SU-DHL-6 (cell line): ENCODE measurements around the gene PBX1.
A peak's percentile ranks its signal among the peaks of the same experiment; 100 is the strongest.

Experiments
- H2AFZ ChIP-seq: fragments of 200-600 bp; sonication (generic); 2 replicates; pipeline ENCODE4 v1.6.1; 2014; ENCODE audit warnings: low read depth, mild to moderate bottlenecking, moderate library complexity, mixed read lengths, antibody characterized with exemption, low read length; ENCODE audit not compliant: severe bottlenecking
- H3F3A ChIP-seq: fragments of 200-600 bp; shearing (Covaris generic); 2 replicates; pipeline ENCODE4 v1.6.0; 2016; ENCODE audit warnings: antibody characterized with exemption, mild to moderate bottlenecking; ENCODE audit not compliant: insufficient read depth
- H3K27ac ChIP-seq: fragments of 200-600 bp; sonication (generic); 2 replicates; pipeline ENCODE4 v1.5.1; 2016; ENCODE audit warnings: low read depth, mild to moderate bottlenecking, low read length, moderate library complexity, mixed read lengths
- H3K27me3 ChIP-seq: fragments of 200-600 bp; sonication (generic), shearing (Covaris generic); 2 replicates; pipeline ENCODE4 v1.6.0; 2014; ENCODE audit warnings: mild to moderate bottlenecking, low read length
- H3K36me3 ChIP-seq: fragments of 200-600 bp; sonication (generic); 2 replicates; pipeline ENCODE4 v1.6.1; 2014; ENCODE audit warnings: mild to moderate bottlenecking, low read length, mixed read lengths
- H3K4me2 ChIP-seq: fragments of 300-600, 200-600 bp; shearing (Covaris generic), sonication (generic); 2 replicates; pipeline ENCODE4 v1.6.0; 2014; ENCODE audit warnings: low read length, low read depth, mild to moderate bottlenecking; ENCODE audit not compliant: poor library complexity, severe bottlenecking
- H3K4me3 ChIP-seq: fragments of 200-600 bp; sonication (generic); 2 replicates; pipeline ENCODE4 v1.5.1; 2014; ENCODE audit warnings: antibody characterized with exemption, low read length, mild to moderate bottlenecking, mixed read lengths; ENCODE audit not compliant: insufficient read depth, poor library complexity, severe bottlenecking
- H3K79me2 ChIP-seq: fragments of 200-600 bp; sonication (generic); 2 replicates; pipeline ENCODE4 v1.6.1; 2014; ENCODE audit warnings: mild to moderate bottlenecking, low read length, moderate library complexity; ENCODE audit not compliant: insufficient read depth
- H3K9ac ChIP-seq: fragments of 200-600 bp; sonication (generic); 2 replicates; pipeline ENCODE4 v1.7.0; 2014; ENCODE audit warnings: mild to moderate bottlenecking, low read length
- H3K9me2 ChIP-seq: fragments of 200-600 bp; sonication (generic); replicated peaks from 2 replicates; pipeline ENCODE4 v1.6.1; 2014; ENCODE audit warnings: low read length; ENCODE audit not compliant: insufficient read depth
- H3K9me3 ChIP-seq: fragments of 200-600 bp; sonication (generic); 2 replicates; pipeline ENCODE4 v1.6.1; 2014; ENCODE audit warnings: low read length, mixed read lengths; ENCODE audit not compliant: insufficient read depth
- H4K20me1 ChIP-seq: fragments of 200-600 bp; sonication (generic); 2 replicates; pipeline ENCODE4 v1.6.1; 2014; ENCODE audit warnings: low read depth, mild to moderate bottlenecking, antibody characterized with exemption, low read length, moderate library complexity, mixed read lengths
- CTCF ChIP-seq: fragments of 200-600 bp; sonication (generic); IDR thresholded peaks from one replicate; pipeline ENCODE4 v1.5.1; 2017; ENCODE audit warnings: antibody characterized with exemption, mild to moderate bottlenecking, low read length, moderate library complexity; ENCODE audit not compliant: insufficient read depth, poor library complexity, severe bottlenecking
- EZH2phosphoT487 ChIP-seq: fragments of 200-600 bp; sonication (generic), shearing (Covaris generic); conservative IDR thresholded peaks from 2 replicates; pipeline ENCODE4 v1.6.1; 2018; ENCODE audit warnings: mild to moderate bottlenecking, antibody characterized with exemption, low read length, moderate library complexity, mixed read lengths

PBX1 gene

GRCh38 chr1:164560121-164560541 lies 1.1 kb downstream of the PBX1 start:
- Histone ChIP-seq H3K9me2 (no peaks in the 10 kb centered on the region), H3F3A (no peaks in the 10 kb centered on the region), H2AFZ (no peak overlapping the region), H3K4me3 (no peak overlapping the region), H3K79me2 (no peaks in the 10 kb centered on the region), H3K36me3 (no peaks in the 10 kb centered on the region), H3K4me2 (peak overlapping the region; percentile 90), H3K27me3 (no peaks in the 10 kb centered on the region), H4K20me1 (no peaks in the 10 kb centered on the region), H3K9me3 (no peaks in the 10 kb centered on the region), H3K9ac (no peak overlapping the region), H3K27ac (no peak overlapping the region)
- TF ChIP-seq EZH2phosphoT487 = no peak
- no peak for TF ChIP-seq CTCF

- Histone ChIP-seq H3K9ac (no peak overlapping the region), H4K20me1 (no peaks in the 10 kb centered on the region), H3K27ac (no peak overlapping the region), H3K4me3 (no peak overlapping the region), H3K79me2 (no peaks in the 10 kb centered on the region), H3F3A (no peaks in the 10 kb centered on the region), H3K36me3 (no peaks in the 10 kb centered on the region), H3K4me2 (no peak overlapping the region), H3K9me3 (no peaks in the 10 kb centered on the region), H2AFZ (no peak overlapping the region), H3K9me2 (no peaks in the 10 kb centered on the region), H3K27me3 (no peaks in the 10 kb centered on the region)
- TF ChIP-seq EZH2phosphoT487 = no peak
- TF ChIP-seq CTCF = no peak
Observed at GRCh38 chr1:164560556-164560955, 1.6 kb downstream of the PBX1 start.

GRCh38 chr1:164561007-164561406 lies 2.0 kb downstream of the PBX1 start:
- Histone ChIP-seq H3K36me3 (no peaks in the 10 kb centered on the region), H3K4me3 (no peak overlapping the region), H3K27me3 (no peaks in the 10 kb centered on the region), H2AFZ (no peak overlapping the region), H4K20me1 (no peaks in the 10 kb centered on the region), H3K9me3 (no peaks in the 10 kb centered on the region), H3K79me2 (no peaks in the 10 kb centered on the region), H3K4me2 (no peak overlapping the region), H3F3A (no peaks in the 10 kb centered on the region), H3K9ac (no peak overlapping the region), H3K27ac (no peak overlapping the region), H3K9me2 (no peaks in the 10 kb centered on the region)
- TF ChIP-seq EZH2phosphoT487 (no peak), CTCF (no peak)

- no peak overlapping the region for H3K4me2 ChIP-seq
- no peak overlapping the region for H3K27ac ChIP-seq
- H3K9ac ChIP-seq = no peak overlapping the region
- no peak overlapping the region for H3K4me3 ChIP-seq
- no peaks in the 10 kb centered on the region for H3K9me2 ChIP-seq
- no peaks in the 10 kb centered on the region for H3K79me2 ChIP-seq
- no peak for TF ChIP-seq CTCF
- TF ChIP-seq EZH2phosphoT487 = no peak
- H3F3A ChIP-seq = no peaks in the 10 kb centered on the region
- no peaks in the 10 kb centered on the region for H3K27me3 ChIP-seq
- no peaks in the 10 kb centered on the region for H4K20me1 ChIP-seq
- H3K9me3 ChIP-seq = no peaks in the 10 kb centered on the region
- no peaks in the 10 kb centered on the region for H3K36me3 ChIP-seq
- no peak overlapping the region for H2AFZ ChIP-seq
Observed at GRCh38 chr1:164561472-164561871, 2.5 kb downstream of the PBX1 start.
